ENCODE data around the gene STARD13.

GRCh38 chr13:33103457-33103856 lies 182.1 kb downstream of the STARD13 start:
- no peak for TF ChIP-seq GATA2 (IDR thresholded peaks at IDR 0.05; ENCODE audit: low read depth, low read length)
- TF ChIP-seq GATA3 (IDR thresholded peaks at IDR 0.05; ENCODE audit: low read depth, low read length) = no peak
